ENCODE results near the gene SLC38A3.

DNA sequence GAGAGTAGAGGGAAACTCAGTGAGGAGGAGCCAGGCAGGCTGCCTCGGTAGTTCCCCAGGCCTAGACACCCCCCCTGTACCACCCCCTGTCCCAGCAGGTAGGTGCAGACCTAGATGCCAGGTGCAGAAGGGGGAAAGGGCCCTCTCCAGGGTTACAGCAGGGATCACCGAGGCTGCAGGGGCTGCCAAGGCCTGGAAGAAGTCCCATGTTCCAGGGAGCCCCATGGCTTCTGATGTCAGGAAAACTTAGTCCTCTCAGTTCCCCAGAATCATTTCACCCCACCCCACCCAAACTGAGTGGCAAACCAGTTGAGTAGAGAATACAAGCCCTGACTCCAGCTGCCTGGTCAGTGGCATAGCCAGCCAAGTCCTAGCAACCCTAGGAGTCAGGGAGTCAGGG, 56.4 kb downstream of the SLC38A3 start:
- TF ChIP-seq, protein P1, sequence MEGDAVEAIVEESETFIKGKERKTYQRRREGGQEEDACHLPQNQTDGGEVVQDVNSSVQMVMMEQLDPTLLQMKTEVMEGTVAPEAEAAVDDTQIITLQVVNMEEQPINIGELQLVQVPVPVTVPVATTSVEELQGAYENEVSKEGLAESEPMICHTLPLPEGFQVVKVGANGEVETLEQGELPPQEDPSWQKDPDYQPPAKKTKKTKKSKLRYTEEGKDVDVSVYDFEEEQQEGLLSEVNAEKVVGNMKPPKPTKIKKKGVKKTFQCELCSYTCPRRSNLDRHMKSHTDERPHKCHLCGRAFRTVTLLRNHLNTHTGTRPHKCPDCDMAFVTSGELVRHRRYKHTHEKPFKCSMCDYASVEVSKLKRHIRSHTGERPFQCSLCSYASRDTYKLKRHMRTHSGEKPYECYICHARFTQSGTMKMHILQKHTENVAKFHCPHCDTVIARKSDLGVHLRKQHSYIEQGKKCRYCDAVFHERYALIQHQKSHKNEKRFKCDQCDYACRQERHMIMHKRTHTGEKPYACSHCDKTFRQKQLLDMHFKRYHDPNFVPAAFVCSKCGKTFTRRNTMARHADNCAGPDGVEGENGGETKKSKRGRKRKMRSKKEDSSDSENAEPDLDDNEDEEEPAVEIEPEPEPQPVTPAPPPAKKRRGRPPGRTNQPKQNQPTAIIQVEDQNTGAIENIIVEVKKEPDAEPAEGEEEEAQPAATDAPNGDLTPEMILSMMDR (IDR thresholded peaks at IDR 0.05), result no peak
- TF ChIP-seq ZFX (IDR thresholded peaks at IDR 0.05; ENCODE audit: borderline replicate concordance), result no peak
